Amygdala (tissue), 56 donors: ENCODE measurements around the gene SYT2.
A peak's percentile ranks its signal among the peaks of the same experiment; 100 is the strongest.
"Not testable (repeated sequence)": the region's sequence is repeated elsewhere in the genome, so short reads cannot be mapped to it uniquely, and the experiment has no call there.

ENCODE experiments used
- DNase-seq, 56 donors: peaks; one replicate each; lab custom pipeline; 2025; lab: John Stamatoyannopoulos, UW

Gene SYT2

DNA sequence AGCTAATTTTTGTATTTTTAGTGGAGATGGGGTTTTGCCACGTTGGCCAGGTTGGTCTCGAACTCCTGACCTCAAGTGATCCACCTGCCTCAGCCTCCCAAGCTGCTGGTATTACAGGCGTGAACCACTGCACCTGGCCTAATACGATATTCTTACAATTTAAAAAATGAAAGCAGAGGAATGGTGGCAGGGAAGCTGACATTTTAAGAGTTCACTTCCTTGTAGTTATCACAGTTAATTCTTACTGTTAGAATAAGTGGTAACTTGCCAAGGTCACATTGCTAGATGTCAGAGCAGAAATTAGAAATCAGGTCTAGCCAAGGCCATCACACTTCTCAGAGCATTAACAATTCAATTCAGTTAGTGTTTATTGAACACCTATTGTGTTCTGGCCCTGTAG is 154.2 kb downstream of the SYT2 start:
- not testable (repeated sequence) for DNase-seq

DNA sequence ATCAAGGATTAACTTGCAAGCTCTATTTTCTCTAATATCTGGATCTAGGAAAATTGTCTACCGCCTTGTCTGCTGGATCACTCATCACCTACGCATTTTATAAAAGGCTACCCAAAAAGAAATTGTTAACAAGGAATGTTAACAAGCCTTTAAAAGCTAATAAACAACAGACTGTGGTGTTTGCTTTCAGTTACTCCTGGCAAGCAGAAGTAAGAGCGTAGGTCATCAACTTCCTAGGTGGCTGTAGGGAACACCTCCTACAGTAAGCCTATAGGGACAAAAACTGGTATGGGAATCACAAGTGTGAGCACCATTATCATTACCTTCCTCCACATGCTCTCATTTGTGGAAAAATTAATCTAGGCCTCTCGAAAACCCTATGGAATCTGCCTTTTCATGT is 155.6 kb downstream of the SYT2 start:
- not testable (repeated sequence) for DNase-seq

DNA sequence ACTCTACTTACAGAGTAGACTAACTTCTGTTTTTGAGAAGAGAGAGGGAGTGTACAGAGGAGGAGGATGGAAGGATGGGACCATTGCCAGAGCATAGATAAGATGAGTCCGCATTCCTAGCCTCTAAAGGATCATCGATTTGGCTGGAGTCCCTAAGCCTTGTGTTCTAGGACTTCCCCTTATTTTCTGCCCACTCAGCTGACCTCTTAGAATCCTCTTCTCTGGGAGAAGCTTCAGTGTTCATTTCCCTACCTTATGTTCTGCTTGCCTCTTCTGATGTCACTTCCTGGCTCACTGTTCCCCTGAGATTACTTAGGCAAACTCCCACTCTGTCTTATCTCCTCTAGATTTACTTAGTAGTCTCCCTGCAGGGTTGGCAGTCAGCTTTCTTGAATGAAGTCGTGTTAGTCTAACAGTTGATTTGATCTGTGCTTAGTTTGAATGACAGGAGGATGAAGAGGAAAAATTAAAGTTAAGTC is 156.7 kb downstream of the SYT2 start:
- DNase-seq: peak in 1 of 56 donors; percentile 17

DNA sequence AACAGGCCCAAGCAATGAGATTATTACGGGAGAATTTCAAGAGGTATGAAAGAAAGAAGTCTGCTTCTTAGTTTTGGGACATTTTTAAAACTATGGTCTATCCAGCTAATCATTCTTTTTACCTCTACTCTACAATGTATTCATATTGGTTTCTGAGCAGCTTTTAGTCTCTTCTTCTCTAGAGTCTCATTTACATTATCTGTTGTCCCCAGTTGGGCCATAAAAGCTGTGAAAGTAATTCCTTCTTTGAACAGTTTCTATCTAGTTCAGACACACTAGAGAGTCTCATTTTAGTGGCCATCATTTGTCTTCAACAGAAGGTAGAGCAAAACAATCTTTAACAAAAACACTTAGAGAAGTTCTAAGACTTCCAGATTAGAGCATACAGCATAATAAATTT is 157.2 kb downstream of the SYT2 start:
- DNase-seq: not testable (repeated sequence)

DNA sequence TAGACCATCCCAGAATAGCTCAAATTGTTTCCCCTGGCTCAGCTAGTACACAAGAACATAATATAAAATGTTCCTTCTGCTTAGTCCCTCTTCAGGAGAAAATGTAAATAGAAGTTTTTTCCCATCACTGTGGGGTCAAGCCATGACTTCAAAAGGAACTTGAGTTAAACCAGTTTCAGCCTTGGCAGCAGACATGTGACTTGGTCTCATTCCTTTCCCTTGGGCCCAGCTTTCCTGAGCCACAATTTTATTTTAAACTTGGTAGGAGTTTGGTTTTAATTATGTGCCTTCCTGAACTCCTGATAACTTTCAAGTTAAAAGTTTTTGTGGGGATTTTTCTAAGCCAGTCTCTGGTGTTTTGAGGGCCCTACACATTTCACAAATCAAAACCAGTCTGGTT is 157.6 kb downstream of the SYT2 start:
- not testable (repeated sequence) for DNase-seq

DNA sequence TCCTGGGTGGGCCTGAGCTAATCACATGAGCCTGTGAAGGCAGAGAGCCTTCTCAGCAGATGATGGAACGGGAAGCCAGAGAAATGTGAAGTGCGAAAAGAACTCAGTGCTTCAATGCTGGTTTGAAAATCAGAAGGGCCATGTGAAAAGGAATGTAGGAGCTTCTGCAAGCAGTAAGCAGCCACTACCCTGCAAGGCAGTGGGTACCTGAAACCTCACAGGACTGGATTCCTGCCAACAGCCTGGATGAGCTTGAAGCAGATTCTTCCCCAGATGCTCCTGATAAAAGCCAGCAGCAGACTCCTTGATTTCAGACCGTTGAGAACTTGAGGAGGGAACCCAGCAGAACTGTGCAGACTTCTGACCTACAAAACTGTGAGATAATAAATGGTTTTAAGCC is 158.6 kb downstream of the SYT2 start:
- peak in 2 of 56 donors; percentile 9 to 12 for DNase-seq

DNA sequence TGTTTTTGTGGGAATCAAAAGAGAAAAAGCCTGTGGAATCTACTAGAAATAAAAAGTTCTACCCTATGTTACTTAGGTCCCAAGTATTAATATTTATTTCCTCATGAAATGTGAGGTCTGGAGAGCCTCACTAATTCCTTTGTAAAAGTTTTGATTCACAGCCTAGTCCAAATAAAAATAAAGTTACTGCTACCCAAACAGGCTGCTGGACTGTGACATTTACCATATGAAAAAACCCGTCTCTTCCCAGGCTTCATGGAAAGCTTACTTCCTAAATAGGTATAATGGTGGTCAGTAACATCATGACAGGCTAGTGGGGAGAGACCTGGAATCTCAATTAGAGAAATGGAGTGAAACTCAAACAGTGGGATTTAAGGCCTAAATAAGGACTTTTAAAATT is 160.2 kb downstream of the SYT2 start:
- not testable (repeated sequence) for DNase-seq

DNA sequence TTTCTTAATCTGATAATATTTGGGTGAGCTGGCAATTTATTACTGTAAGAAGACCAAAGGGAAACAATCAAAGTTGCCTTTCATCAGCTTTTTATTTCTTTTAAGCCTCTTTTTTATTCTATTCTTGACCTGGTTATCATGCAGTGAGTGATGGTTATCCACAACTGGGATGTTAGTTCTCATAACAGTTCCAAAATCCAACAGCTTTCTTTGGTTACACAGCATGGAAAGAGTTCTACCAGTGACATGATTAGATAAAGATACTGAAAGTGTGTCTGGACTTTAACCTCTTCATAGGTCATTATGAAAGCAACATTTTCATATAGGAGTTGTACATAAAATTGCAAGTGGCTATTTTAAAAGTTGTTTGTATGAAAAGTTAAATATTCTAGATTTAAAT is 163.0 kb downstream of the SYT2 start:
- DNase-seq: no peak

DNA sequence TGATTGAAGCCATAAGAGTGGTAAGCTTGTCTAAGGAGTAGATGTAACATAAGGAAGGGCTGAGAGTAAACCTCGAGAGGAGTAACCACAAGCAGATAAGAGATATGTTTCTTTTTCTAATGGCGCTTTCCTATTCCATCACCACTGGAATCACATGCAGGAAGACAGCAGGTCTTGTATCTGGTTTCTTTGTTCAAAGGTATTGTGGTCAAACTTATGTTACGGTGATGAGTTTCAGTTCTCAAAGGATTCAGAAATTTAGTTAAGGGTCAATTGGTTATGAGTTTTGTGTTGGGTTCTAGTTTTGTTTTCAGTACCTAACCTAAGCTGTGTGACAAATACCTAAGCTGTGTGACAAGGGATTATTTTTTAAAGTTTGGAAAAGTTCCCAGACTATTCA is 163.5 kb downstream of the SYT2 start:
- DNase-seq: not testable (repeated sequence)

DNA sequence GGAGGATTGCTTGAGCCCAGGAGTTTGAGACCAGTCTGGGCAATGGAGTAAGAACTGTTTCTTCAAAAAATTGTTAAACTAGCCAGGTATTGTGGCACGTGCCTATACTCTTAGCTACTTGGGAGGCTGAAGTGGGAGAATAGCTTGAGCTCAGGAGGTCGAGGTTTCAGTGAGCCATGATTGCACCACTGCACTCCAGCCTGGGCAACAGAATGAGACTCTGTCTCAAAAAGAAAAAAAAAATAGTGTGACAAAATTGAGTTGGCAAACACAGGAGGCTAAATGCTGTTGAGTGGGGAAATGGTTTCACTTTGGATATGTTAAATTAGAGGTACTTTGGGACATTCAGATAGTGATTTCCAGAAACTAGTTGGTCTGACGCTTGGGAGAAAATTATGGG is 163.9 kb downstream of the SYT2 start:
- DNase-seq: not testable (repeated sequence)

DNA sequence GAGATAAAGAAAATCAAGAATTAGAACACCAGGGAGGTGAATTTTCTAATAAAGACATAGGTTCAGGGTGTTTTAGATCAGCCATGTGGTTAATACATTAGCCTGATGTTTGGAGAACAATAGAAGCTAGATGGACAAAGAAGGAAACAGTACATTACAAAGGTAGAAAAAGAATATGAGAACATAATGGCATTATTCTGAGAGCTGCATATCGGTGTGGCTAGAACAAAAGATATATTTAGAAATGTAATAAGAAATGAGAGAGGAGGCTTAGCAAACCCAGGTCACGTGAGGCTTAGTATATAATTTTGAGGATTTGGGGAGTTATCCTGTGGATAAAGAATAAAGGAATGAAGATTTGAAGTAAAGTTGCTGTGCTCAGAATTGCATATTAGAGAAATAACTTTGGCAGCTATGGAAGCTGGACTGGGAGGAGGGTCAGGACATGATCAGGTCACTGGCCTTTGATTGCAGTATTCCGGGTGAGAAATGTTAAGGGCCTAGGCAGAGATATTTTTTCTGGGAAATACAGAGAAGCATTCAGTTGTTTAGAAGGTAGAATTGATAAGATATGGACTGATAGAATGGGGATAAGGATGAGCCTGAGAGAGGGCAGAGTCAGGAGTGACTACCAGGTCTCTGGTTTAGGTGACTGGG is 164.5 kb downstream of the SYT2 start:
- not testable (repeated sequence) for DNase-seq

DNA sequence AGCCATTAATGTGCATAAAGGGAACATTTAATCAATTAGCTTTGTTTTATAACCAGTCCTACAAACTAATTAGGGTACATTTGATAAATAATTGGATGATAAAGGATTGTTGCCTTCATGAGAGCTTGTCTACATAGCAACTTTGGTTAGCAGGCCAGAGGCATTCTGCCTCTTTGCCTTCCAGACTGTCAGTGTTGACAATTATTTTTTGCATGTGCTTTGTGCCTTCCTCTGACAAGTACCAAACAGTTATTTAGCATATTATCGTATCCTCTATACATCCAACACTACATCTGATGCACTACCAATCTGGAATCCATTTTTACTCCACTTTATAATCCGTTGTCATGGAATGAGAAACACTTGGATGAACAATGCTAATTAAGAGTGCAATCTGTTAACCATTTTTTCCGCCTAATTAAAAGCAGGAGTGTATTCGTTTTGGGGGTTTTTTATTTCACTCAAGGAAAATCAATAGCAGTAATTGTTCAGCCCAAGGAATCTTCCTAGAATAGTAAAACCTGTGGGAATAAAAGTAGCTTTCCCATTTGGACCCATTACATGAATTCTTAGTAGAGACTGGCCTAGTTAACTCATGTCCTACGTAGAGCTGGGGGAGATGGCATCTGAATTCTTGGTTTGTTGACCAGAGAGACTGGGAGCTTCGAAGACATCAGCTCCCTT is 165.3 kb downstream of the SYT2 start:
- not testable (repeated sequence) for DNase-seq

DNA sequence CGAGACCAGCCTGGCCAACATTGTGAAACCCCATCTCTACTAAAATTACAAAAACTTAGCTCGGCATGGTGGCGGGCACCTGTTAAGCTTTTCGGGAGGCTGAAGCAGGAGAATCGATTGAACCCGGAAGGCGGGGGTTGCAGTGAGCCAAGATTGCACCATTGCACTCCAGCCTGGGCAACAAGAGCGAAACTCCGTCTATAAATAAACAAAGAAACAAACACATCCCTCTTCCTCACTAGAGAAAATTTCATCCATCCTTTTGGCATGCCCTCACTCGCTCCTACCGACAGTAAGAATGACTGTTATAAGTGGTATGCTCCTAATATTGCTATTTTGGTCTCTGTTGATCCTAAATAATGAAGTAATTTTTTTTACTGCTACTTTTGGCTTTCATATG is 166.7 kb downstream of the SYT2 start:
- DNase-seq: not testable (repeated sequence)

DNA sequence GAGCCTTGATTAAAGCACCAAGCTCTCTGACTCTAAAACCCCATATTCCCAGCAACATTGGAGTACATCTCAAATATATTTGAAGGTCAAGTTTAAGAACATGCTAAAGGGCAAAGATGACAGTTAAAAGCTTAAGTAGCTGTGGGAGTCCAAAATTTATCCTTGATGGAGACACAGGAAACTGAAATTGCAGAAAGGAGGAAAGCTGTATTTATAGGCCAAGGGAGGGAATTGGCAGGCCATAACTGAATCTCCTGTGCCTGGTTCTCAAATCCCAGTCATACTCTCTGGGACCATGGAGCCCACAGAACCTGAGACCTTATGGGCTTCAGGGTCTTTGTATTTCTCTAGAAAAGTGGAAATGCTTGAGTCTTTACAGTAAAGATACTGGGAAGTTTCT is 167.8 kb downstream of the SYT2 start:
- DNase-seq: not testable (repeated sequence)

DNA sequence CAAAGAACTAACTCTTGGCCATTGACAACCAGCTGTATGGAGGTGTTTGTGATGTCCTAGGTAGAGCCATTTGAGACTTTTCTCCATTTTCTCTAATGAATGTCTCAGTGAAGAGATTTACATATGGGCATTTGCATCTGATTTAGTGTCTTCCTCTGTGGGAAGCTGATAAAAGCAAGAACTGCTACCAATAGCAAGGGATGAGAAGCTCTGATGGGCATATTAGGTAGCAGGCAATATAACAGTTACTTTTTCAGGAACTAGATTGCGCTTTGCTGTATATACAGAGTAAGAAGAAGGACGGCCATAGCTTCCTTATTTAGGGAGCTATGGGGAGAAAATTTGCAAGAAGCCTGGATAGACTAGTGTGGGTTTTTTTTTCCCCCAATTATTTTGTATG is 169.4 kb downstream of the SYT2 start:
- DNase-seq: not testable (repeated sequence)
